Endothelial cell of umbilical vein (primary cell): ENCODE measurements around the gene EXOC7. TPM values are rescaled to one million over a fixed set of nuclear protein-coding genes. Genes with fewer than 3 reads are reported as not detected.

Experiments used
- BruUV-seq: library from RNA; stranded (reverse); fragments of 400-500 nt; replicated peaks from 2 replicates; lab custom pipeline; 2021; lab: Mats Ljungman, UMichigan
- CTCF ChIA-PET: fragments of 300-600, 350-600 bp; sonication (Branson Sonifier 250); formaldehyde crosslinking; loops from one replicate; lab custom pipeline; 2021; ENCODE audit warnings: antibody characterized with exemption, inconsistent platforms; lab: Charles Lee
- POLR2A ChIA-PET: fragments of 300-600, 350-600 bp; sonication (Branson Sonifier 250); formaldehyde crosslinking; loops from one replicate; lab custom pipeline; 2021; ENCODE audit warnings: antibody characterized with exemption, inconsistent platforms; lab: Charles Lee
- DNase-seq: peaks from one replicate; pipeline ENCODE4 v3.0.0-alpha.2; 2011; ENCODE audit warnings: low read depth, low spot score
- FAIRE-seq: peaks from 2 replicates; lab custom pipeline; 2011; peaks lifted over from hg19 to GRCh38; lab: Jason Lieb, UNC
- H2AFZ ChIP-seq: 2 replicates; pipeline ENCODE4 v1.6.0; 2012; ENCODE audit warnings: low read depth, low read length, control low read depth, inconsistent platforms
- H3K27ac ChIP-seq: 2 replicates; pipeline ENCODE4 v1.5.1; 2011; ENCODE audit warnings: low read depth, mild to moderate bottlenecking, control low read depth, low read length, moderate library complexity; ENCODE audit not compliant: insufficient read depth
- H3K27me3 ChIP-seq, 2 experiments: 2 replicates each; pipeline versions ENCODE4 v1.6.0 to v1.6.1; 2011; ENCODE audit warnings: low read length in 2 of 2, mixed read lengths in 1 of 2; ENCODE audit not compliant: control insufficient read depth in 2 of 2, insufficient read depth in 2 of 2
- H3K36me3 ChIP-seq, 2 experiments: 2 replicates in 1 of 2; 3 replicates in 1 of 2; pipeline ENCODE4 v1.5.1; 2011; ENCODE audit warnings: low read length in 2 of 2, mild to moderate bottlenecking in 1 of 2, moderate library complexity in 1 of 2; ENCODE audit not compliant: control insufficient read depth in 2 of 2, insufficient read depth in 2 of 2; ENCODE audit errors: extremely low read depth in 1 of 2
- H3K4me1 ChIP-seq: 3 replicates; pipeline ENCODE4 v1.5.1; 2011; ENCODE audit warnings: mild to moderate bottlenecking, low read length; ENCODE audit not compliant: control insufficient read depth, insufficient read depth; ENCODE audit errors: extremely low read depth
- H3K4me2 ChIP-seq: 2 replicates; pipeline ENCODE4 v1.6.1; 2011; ENCODE audit warnings: low read length, control low read depth, mixed read lengths; ENCODE audit not compliant: insufficient read depth
- H3K4me3 ChIP-seq, 3 experiments: fragments of 200-600 bp in 1 of 3; sonication (generic), shearing (Covaris generic) in 1 of 3; replicated peaks in 1 of 3; 2 replicates each; pipeline ENCODE4 v1.5.1; 2011 to 2016; ENCODE audit warnings: control low read depth in 3 of 3, low read length in 3 of 3, mild to moderate bottlenecking in 2 of 3, inconsistent platforms in 1 of 3, low read depth in 1 of 3, moderate library complexity in 1 of 3; ENCODE audit not compliant: insufficient read depth in 1 of 3
- H3K79me2 ChIP-seq: 2 replicates; pipeline ENCODE4 v1.6.0; 2012; ENCODE audit warnings: low read length, inconsistent platforms; ENCODE audit not compliant: control insufficient read depth, insufficient read depth
- H3K9ac ChIP-seq: replicated peaks from 2 replicates; pipeline ENCODE3; 2011; ENCODE audit warnings: low read length, control low read depth; ENCODE audit not compliant: insufficient read depth; ENCODE audit errors: extremely low read depth
- H3K9me1 ChIP-seq: replicated peaks from 3 replicates; pipeline ENCODE4 v1.6.0; 2011; ENCODE audit warnings: mild to moderate bottlenecking, low read length; ENCODE audit not compliant: control insufficient read depth, insufficient read depth; ENCODE audit errors: extremely low read depth
- H3K9me3 ChIP-seq: replicated peaks from 2 replicates; pipeline ENCODE4 v1.5.1; 2012; ENCODE audit warnings: low read length, inconsistent platforms; ENCODE audit not compliant: control insufficient read depth, insufficient read depth
- H4K20me1 ChIP-seq: replicated peaks from 2 replicates; pipeline ENCODE3; 2011; ENCODE audit warnings: mild to moderate bottlenecking, low read length; ENCODE audit not compliant: control insufficient read depth, insufficient read depth; ENCODE audit errors: extremely low read depth
- EZH2 ChIP-seq: IDR thresholded peaks from 2 replicates; pipeline ENCODE4 v1.6.1; 2012; ENCODE audit warnings: borderline replicate concordance, low read depth, mild to moderate bottlenecking, moderate library complexity, low read length, inconsistent platforms; ENCODE audit not compliant: severe bottlenecking
- FOS ChIP-seq: IDR thresholded peaks from 2 replicates; pipeline ENCODE4 v1.6.1; 2011; ENCODE audit warnings: mild to moderate bottlenecking, low read length, moderate library complexity, borderline replicate concordance; ENCODE audit not compliant: insufficient read depth
- JUN ChIP-seq: IDR thresholded peaks from 2 replicates; pipeline ENCODE4 v1.6.1; 2011; ENCODE audit warnings: borderline replicate concordance, low read depth; ENCODE audit not compliant: insufficient read length, insufficient read depth
- MYC ChIP-seq: IDR thresholded peaks from one replicate; pipeline ENCODE4 v1.6.1; 2011; ENCODE audit warnings: mild to moderate bottlenecking, low read depth, low read length
- POLR2A ChIP-seq: IDR thresholded peaks from 2 replicates; pipeline ENCODE4 v1.6.1; 2012; ENCODE audit warnings: low read depth, mild to moderate bottlenecking, control low read depth, low read length
- POLR2AphosphoS5 ChIP-seq: IDR thresholded peaks from 2 replicates; pipeline ENCODE4 v1.6.1; 2012; ENCODE audit warnings: low read depth, mild to moderate bottlenecking, control low read depth, low read length, moderate library complexity; ENCODE audit not compliant: insufficient read depth
- dilution Hi-C: fragments of 300-500 bp; cut with MboI; formaldehyde crosslinking; loops from one replicate; pipeline ENCODE4 v1.15.0; 2019; ENCODE audit warnings: low sequenced_read_pairs; ENCODE audit not compliant: extremely low pct_ligation_motif_present
- intact Hi-C: fragments of 100-400 bp; cut with micrococcal nuclease; formaldehyde crosslinking; loops from one replicate; pipeline ENCODE4 v1.10.0; 2022
- polyA plus RNA-seq, 4 experiments: library from polyadenylated mRNA; depleted of rRNA in 3 of 4; stranded (reverse) in 3 of 4; unstranded in 1 of 4; fragments of >200 nt; gene quantifications; 2 replicates each; pipeline versions ENCODE4 v1.2.1 to v1.2.3, GENCODE V29; 2011 to 2012; ENCODE audit warnings: missing spikeins in 1 of 4
- total RNA-seq: library from RNA; stranded (reverse); gene quantifications from 2 replicates; pipeline ENCODE4 v1.2.3, GENCODE V29; 2021
- TF ChIP-seq, protein P1 (sequence below): IDR thresholded peaks from 2 replicates; pipeline ENCODE4 v1.6.1; 2011; ENCODE audit not compliant: insufficient read depth, insufficient read length

Gene EXOC7
- total and polyA plus RNA-seq, 2 donors (not counting 3 experiments of a cell fraction or from before 2014, with no cell fraction given): 91.5 to 137 TPM

DNA sequence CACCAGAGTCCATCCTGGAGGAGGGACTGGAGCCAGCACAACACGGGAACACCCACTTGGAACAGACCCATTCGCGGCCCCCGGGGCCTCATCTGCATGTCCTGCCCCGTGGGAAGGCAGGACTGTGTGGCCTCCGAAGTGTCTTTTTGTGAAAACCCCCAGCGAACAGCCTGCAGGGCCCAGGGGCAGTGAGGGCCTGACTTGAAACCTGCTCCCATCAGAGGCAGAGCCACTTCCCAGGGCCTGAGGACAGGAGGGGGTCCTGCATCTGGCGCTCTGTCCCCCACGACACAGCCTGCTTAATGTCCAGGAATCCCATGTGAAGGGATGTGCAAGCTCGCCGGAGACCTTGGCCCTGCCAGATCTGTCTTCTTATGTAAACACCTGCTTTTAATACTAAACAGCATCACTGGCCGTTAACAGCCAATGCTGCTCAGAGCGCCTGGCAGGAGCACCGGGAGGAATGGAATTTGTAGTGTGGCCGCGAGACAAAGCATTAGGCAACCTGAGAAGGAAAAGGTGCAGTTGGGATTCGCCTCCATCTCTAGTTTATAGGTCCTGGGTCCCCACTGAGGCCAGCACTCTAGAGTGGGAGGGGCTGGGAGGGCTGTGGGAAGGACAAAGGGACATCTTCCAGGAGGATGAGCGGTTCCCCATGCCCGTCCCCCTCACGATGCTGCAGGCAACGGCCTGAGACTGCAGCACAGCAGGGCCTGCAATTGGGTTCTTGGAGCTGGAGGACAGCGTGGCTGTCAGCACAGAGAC, 66.9 kb downstream of the EXOC7 start:
- Histone ChIP-seq H3K9ac (no peak overlapping the region), H3K4me1 (peaks cover 5% of the 10 kb centered on the region), H2AFZ (no peak overlapping the region), H3K27me3 (no peaks in the 10 kb centered on the region), H3K4me3 (no peak overlapping the region), H3K9me1 (no peaks in the 10 kb centered on the region), H3K9me3 (no peaks in the 10 kb centered on the region), H4K20me1 (no peaks in the 10 kb centered on the region), H3K36me3 (peaks cover 15 to 26% of the 10 kb centered on the region in 2 experiments), H3K27ac (no peak overlapping the region), H3K79me2 (no peaks in the 10 kb centered on the region), H3K4me2 (no peak overlapping the region)
- DNase-seq: no peak
- TF ChIP-seq JUN (no peak), FOS (no peak), POLR2AphosphoS5 (no peak), MYC (no peak), EZH2 (no peak), POLR2A (no peak)
- TF ChIP-seq, protein P1, sequence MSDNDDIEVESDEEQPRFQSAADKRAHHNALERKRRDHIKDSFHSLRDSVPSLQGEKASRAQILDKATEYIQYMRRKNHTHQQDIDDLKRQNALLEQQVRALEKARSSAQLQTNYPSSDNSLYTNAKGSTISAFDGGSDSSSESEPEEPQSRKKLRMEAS: no peak
- no TSS peak for BruUV-seq
- no peak for FAIRE-seq
- CTCF ChIA-PET: interaction anchor here (1.0 to 1.3 kb wide), 2 partner anchors 22 to 23 kb away, joined by 4 to 6 read pairs; no protein-coding TSS in a partner anchor
- dilution Hi-C loops: no loop called here
- intact Hi-C loops: no loop called here
- POLR2A ChIA-PET: no interaction called here
